ENCODE data around the gene RINT1.
"Not testable (repeated sequence)": the region's sequence is repeated elsewhere in the genome, so short reads cannot be mapped to it uniquely, and the experiment has no call there.

The RINT1 gene

GRCh38 chr7:105596866-105597265 lies 64.9 kb downstream of the RINT1 start:
- DNase-seq (ENCODE audit: low read depth in 2 of 3, low spot score in 1 of 3): no peak

- not testable (repeated sequence) for DNase-seq (ENCODE audit: low read depth in 2 of 3, low spot score in 1 of 3)
Observed at GRCh38 chr7:105599080-105599479, 67.1 kb downstream of the RINT1 start.

GRCh38 chr7:105599551-105599950 lies 67.5 kb downstream of the RINT1 start:
- no peak for DNase-seq (ENCODE audit: low read depth in 2 of 3, low spot score in 1 of 3)

GRCh38 chr7:105600720-105601550 lies 68.9 kb downstream of the RINT1 start:
- DNase-seq (ENCODE audit: low read depth in 2 of 3, low spot score in 1 of 3): no peak

GRCh38 chr7:105602325-105603305 lies 70.6 kb downstream of the RINT1 start:
- DNase-seq (ENCODE audit: low read depth in 2 of 3, low spot score in 1 of 3): no peak

- no peak for DNase-seq (ENCODE audit: low read depth in 2 of 3, low spot score in 1 of 3)
Observed at GRCh38 chr7:105610165-105610930, 78.3 kb downstream of the RINT1 start.

- no peak for DNase-seq (ENCODE audit: low read depth in 2 of 3, low spot score in 1 of 3)
Observed at GRCh38 chr7:105611856-105612775, 80.1 kb downstream of the RINT1 start.

GRCh38 chr7:105612806-105613205 lies 80.8 kb downstream of the RINT1 start:
- DNase-seq (ENCODE audit: low read depth in 2 of 3, low spot score in 1 of 3): no peak

- no peak for DNase-seq (ENCODE audit: low read depth in 2 of 3, low spot score in 1 of 3)
Observed at GRCh38 chr7:105613611-105614330, 81.8 kb downstream of the RINT1 start.

GRCh38 chr7:105614341-105614840 lies 82.4 kb downstream of the RINT1 start:
- DNase-seq (ENCODE audit: low read depth in 2 of 3, low spot score in 1 of 3): no peak
